ENCODE data around the gene PAQR6.

DNA sequence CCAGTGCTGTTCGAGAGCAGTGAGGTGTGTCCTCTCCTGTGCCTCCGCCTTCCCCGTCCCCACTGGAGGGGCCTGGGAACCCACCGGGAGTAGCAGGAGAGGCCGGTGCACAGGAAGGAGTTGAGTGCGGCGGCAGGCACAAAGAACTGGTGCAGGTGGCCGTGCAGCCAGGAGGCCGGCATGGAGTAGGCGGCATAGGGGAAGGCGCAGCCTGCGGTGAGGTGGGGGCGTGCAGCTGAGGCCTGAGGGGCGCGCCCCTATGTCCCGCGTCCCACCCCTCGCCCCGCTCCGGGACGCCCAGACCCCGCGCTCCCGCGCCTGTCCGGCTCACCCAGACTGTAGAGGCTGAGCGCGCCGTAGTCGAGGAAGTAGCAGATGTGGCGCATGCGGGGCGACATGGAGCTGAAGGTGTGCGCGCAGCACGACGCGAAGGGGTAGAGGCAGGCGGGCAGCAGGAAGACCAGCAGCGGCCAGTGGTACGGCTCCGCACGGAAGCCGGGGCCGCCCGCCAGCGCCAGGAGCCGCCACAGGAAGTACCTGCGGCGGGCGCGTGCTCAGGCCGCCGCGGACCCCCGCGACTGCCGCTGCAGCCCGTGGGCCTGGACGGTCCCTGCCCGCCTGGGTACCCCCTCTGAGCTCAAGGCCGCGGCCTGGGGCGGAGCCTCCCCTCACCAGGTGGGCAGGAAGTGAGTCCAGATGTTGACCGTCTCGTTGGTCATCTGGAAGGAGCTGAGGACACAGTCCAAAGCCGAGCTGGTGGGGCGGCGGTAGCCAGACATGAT lies 2.2 kb downstream of the PAQR6 start:
- TF ChIP-seq, protein P1, sequence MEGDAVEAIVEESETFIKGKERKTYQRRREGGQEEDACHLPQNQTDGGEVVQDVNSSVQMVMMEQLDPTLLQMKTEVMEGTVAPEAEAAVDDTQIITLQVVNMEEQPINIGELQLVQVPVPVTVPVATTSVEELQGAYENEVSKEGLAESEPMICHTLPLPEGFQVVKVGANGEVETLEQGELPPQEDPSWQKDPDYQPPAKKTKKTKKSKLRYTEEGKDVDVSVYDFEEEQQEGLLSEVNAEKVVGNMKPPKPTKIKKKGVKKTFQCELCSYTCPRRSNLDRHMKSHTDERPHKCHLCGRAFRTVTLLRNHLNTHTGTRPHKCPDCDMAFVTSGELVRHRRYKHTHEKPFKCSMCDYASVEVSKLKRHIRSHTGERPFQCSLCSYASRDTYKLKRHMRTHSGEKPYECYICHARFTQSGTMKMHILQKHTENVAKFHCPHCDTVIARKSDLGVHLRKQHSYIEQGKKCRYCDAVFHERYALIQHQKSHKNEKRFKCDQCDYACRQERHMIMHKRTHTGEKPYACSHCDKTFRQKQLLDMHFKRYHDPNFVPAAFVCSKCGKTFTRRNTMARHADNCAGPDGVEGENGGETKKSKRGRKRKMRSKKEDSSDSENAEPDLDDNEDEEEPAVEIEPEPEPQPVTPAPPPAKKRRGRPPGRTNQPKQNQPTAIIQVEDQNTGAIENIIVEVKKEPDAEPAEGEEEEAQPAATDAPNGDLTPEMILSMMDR (IDR thresholded peaks at IDR 0.05) = no peak
- TF ChIP-seq POLR2AphosphoS5 (IDR thresholded peaks at IDR 0.05) = no peak
